ENCODE data around the gene HOMER2.

GRCh38 chr15:82846621-82847020 lies 105.9 kb downstream of the HOMER2 start:
- TF ChIP-seq CTCF (IDR thresholded peaks at IDR 0.05; ENCODE audit: insufficient read depth, low read length) (no peak), POLR2AphosphoS5 (IDR thresholded peaks at IDR 0.05; ENCODE audit: low read depth) (no peak)

All from HL-60 (cell line).